Suprapubic skin (tissue), 4 donors: Measurements from ENCODE around the gene HINT1.

Source experiments
- POLR2A ChIP-seq, 2 donors: fragments of 450-650 bp; IDR thresholded peaks; one replicate each; pipeline ENCODE4 v1.6.1; 2017; ENCODE audit warnings: antibody characterized with exemption in 2 of 2, mild to moderate bottlenecking in 2 of 2, moderate library complexity in 2 of 2
- POLR2AphosphoS5 ChIP-seq, 3 donors: sonication (generic); formaldehyde crosslinking; IDR thresholded peaks; one replicate each; pipeline ENCODE4 v1.6.1; 2017; ENCODE audit warnings: antibody characterized with exemption in 3 of 3
- TF ChIP-seq, protein P1 (sequence below), 2 donors: fragments of 200-600 bp in 1 of 2; fragments of 450-650 bp in 1 of 2; sonication (generic) in 1 of 2; IDR thresholded peaks; one replicate each; pipeline ENCODE4 v1.5.1; 2016 to 2019; ENCODE audit warnings: antibody characterized with exemption in 2 of 2, mild to moderate bottlenecking in 1 of 2, moderate library complexity in 1 of 2

DNA sequence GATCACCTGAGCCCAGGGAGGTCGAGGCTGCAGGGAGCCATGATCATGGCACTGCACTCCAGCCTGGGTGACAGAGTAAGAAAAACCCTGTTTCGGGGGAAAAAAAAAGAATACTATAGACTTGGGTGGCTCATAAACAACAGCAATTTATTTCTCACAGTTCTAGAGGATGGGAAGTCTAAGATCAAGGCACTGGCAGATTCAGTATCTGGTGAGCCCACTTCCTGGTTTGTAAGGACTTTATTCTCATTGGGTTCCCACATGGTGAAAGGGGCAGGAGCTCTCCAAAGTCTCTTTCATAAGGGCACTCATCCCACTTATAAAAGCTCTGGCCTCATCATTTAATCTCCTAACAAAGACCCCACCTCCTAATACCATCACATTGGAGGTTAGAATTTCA lies 8.7 kb downstream of the HINT1 start:
- TF ChIP-seq, protein P1, sequence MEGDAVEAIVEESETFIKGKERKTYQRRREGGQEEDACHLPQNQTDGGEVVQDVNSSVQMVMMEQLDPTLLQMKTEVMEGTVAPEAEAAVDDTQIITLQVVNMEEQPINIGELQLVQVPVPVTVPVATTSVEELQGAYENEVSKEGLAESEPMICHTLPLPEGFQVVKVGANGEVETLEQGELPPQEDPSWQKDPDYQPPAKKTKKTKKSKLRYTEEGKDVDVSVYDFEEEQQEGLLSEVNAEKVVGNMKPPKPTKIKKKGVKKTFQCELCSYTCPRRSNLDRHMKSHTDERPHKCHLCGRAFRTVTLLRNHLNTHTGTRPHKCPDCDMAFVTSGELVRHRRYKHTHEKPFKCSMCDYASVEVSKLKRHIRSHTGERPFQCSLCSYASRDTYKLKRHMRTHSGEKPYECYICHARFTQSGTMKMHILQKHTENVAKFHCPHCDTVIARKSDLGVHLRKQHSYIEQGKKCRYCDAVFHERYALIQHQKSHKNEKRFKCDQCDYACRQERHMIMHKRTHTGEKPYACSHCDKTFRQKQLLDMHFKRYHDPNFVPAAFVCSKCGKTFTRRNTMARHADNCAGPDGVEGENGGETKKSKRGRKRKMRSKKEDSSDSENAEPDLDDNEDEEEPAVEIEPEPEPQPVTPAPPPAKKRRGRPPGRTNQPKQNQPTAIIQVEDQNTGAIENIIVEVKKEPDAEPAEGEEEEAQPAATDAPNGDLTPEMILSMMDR (IDR thresholded peaks at IDR 0.05): no peak
- TF ChIP-seq POLR2AphosphoS5 (IDR thresholded peaks at IDR 0.05) (no peak), POLR2A (IDR thresholded peaks at IDR 0.05) (no peak)
